Panc1 (cell line): ENCODE measurements around the gene RORC. TPM values are rescaled to one million over a fixed set of nuclear protein-coding genes. Genes with fewer than 3 reads are reported as not detected.

ENCODE experiments used
- ATAC-seq: fragments of 200-7000 bp; cut with Tn5 transposase; 2 replicates; pipeline ENCODE4 v1.9.1; 2020; ENCODE audit warnings: mild to moderate bottlenecking, moderate library complexity
- BruUV-seq: library from RNA; stranded (reverse); fragments of 400-500 nt; replicated peaks from 2 replicates; lab custom pipeline; 2021; lab: Mats Ljungman, UMichigan
- CTCF ChIA-PET: fragments of 300-600 bp; sonication (Branson Sonifier 250); formaldehyde crosslinking; loops from one replicate; lab custom pipeline; 2022; ENCODE audit warnings: antibody characterized with exemption; lab: Charles Lee
- POLR2A ChIA-PET: fragments of 300-600 bp; sonication (Branson Sonifier 250); formaldehyde crosslinking; loops from one replicate; lab custom pipeline; 2022; ENCODE audit warnings: antibody characterized with exemption; lab: Charles Lee
- DNase-seq: peaks from one replicate; pipeline ENCODE4 v3.0.0-alpha.2; 2010; ENCODE audit warnings: low read depth, low spot score
- H3K27ac ChIP-seq: 2 replicates; pipeline ENCODE4 v1.5.1; 2011; ENCODE audit warnings: mild to moderate bottlenecking, low read length, inconsistent platforms
- H3K27me3 ChIP-seq: fragments of 200-500 bp; sonication (Bioruptor generic); 2 replicates; pipeline ENCODE4 v1.6.0; 2014; ENCODE audit warnings: low read length, inconsistent platforms; ENCODE audit not compliant: control insufficient read depth, insufficient read depth
- H3K36me3 ChIP-seq: fragments of 200-500 bp; sonication (Bioruptor generic); 2 replicates; pipeline ENCODE4 v1.5.1; 2014; ENCODE audit warnings: inconsistent platforms, mild to moderate bottlenecking, low read length, moderate library complexity; ENCODE audit not compliant: control insufficient read depth, insufficient read depth
- H3K4me1 ChIP-seq: 2 replicates; pipeline ENCODE4 v1.5.1; 2011; ENCODE audit warnings: inconsistent platforms, mild to moderate bottlenecking, low read length, moderate library complexity; ENCODE audit not compliant: control insufficient read depth, insufficient read depth
- H3K4me3 ChIP-seq, 2 experiments: 2 replicates each; pipeline ENCODE4 v1.5.1; 2011 to 2012; ENCODE audit warnings: low read depth in 2 of 2, low read length in 2 of 2, mild to moderate bottlenecking in 2 of 2, inconsistent platforms in 1 of 2, moderate library complexity in 1 of 2
- H3K9me3 ChIP-seq: fragments of 200-500 bp; sonication (Bioruptor generic); 2 replicates; pipeline ENCODE4 v1.5.1; 2014; ENCODE audit warnings: low read depth, mild to moderate bottlenecking, inconsistent platforms, low read length, moderate library complexity; ENCODE audit not compliant: control insufficient read depth, insufficient read depth
- POLR2AphosphoS5 ChIP-seq: IDR thresholded peaks from 2 replicates; pipeline ENCODE4 v1.6.1; 2012; ENCODE audit warnings: mild to moderate bottlenecking, low read depth, low read length, moderate library complexity
- SIN3A ChIP-seq: IDR thresholded peaks from 2 replicates; pipeline ENCODE4 v1.6.1; 2012; ENCODE audit warnings: low read depth, mild to moderate bottlenecking, low read length, moderate library complexity, borderline replicate concordance; ENCODE audit not compliant: insufficient read depth
- TCF7L2 ChIP-seq: IDR thresholded peaks from 2 replicates; pipeline ENCODE4 v1.6.1; 2011; ENCODE audit warnings: mild to moderate bottlenecking, low read depth, low read length, inconsistent platforms
- in situ Hi-C: cut with HindIII; loops from 2 replicates; pipeline ENCODE4 v1.10.0; 2016; ENCODE audit warnings: low sequenced_read_pairs, low pct_unique_long_range_greater_than_20kb
- intact Hi-C: fragments of 100-400 bp; cut with micrococcal nuclease; formaldehyde crosslinking; loops from one replicate; pipeline ENCODE4 v1.10.0; 2022; ENCODE audit not compliant: unreplicated experiment
- total RNA-seq: library from RNA; stranded (reverse); gene quantifications from one replicate; pipeline ENCODE4 v1.2.1, GENCODE V29; 2021; ENCODE audit not compliant: unreplicated experiment
- TF ChIP-seq, protein P1 (sequence below): fragments of 450-650 bp; IDR thresholded peaks from 2 replicates; pipeline ENCODE4 v1.5.1; 2017; ENCODE audit warnings: mild to moderate bottlenecking
- TF ChIP-seq, protein P2 (sequence below), 2 experiments: IDR thresholded peaks; 2 replicates each; pipeline ENCODE4 v1.6.1; 2011 to 2012; ENCODE audit warnings: low read depth in 2 of 2, control low read depth in 1 of 2, low read length in 1 of 2, mild to moderate bottlenecking in 1 of 2, moderate library complexity in 1 of 2; ENCODE audit not compliant: insufficient read depth in 1 of 2

RORC gene
- total RNA-seq, 1 experiment from 2014 or later: not detected

DNA sequence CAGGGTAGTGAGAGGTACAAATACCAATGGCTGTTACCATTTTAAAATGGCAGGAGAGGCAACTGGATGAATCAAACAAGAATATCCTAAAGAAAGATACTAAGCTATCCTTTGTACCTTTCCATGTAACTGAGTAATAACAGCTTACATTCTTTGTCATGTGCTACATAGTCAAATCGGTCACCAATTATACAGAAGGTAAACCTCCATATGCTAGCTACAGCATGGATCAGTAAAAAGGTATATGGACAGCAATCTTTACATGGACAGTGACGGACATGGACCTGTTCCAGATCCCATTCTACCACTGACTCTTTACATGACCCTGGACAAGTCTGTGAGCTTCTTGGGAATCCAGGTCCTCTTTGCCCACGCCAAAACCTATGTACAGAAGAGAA, 54.9 kb downstream of the RORC start:
- no peak overlapping the region for H3K4me3 ChIP-seq
- DNase-seq (no peak), ATAC-seq (no peak)
- H3K27me3 ChIP-seq: no peaks in the 10 kb centered on the region
- TF ChIP-seq, protein P1, sequence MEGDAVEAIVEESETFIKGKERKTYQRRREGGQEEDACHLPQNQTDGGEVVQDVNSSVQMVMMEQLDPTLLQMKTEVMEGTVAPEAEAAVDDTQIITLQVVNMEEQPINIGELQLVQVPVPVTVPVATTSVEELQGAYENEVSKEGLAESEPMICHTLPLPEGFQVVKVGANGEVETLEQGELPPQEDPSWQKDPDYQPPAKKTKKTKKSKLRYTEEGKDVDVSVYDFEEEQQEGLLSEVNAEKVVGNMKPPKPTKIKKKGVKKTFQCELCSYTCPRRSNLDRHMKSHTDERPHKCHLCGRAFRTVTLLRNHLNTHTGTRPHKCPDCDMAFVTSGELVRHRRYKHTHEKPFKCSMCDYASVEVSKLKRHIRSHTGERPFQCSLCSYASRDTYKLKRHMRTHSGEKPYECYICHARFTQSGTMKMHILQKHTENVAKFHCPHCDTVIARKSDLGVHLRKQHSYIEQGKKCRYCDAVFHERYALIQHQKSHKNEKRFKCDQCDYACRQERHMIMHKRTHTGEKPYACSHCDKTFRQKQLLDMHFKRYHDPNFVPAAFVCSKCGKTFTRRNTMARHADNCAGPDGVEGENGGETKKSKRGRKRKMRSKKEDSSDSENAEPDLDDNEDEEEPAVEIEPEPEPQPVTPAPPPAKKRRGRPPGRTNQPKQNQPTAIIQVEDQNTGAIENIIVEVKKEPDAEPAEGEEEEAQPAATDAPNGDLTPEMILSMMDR: no peak
- TF ChIP-seq SIN3A: no peak
- no peak for TF ChIP-seq POLR2AphosphoS5
- in situ Hi-C loops: no loop called here
- no peaks in the 10 kb centered on the region for H3K4me1 ChIP-seq
- CTCF ChIA-PET: no interaction called here
- no TSS peak for BruUV-seq
- no peaks in the 10 kb centered on the region for H3K9me3 ChIP-seq
- POLR2A ChIA-PET: interaction anchor here (0.6 kb wide), 2 partner anchors 406 to 515 kb away, joined by 6 to 7 read pairs; no protein-coding TSS in a partner anchor
- intact Hi-C loops: no loop called here
- no peaks in the 10 kb centered on the region; the same call in 1 of the 2 replicates for H3K36me3 ChIP-seq
- no peak overlapping the region for H3K27ac ChIP-seq

DNA sequence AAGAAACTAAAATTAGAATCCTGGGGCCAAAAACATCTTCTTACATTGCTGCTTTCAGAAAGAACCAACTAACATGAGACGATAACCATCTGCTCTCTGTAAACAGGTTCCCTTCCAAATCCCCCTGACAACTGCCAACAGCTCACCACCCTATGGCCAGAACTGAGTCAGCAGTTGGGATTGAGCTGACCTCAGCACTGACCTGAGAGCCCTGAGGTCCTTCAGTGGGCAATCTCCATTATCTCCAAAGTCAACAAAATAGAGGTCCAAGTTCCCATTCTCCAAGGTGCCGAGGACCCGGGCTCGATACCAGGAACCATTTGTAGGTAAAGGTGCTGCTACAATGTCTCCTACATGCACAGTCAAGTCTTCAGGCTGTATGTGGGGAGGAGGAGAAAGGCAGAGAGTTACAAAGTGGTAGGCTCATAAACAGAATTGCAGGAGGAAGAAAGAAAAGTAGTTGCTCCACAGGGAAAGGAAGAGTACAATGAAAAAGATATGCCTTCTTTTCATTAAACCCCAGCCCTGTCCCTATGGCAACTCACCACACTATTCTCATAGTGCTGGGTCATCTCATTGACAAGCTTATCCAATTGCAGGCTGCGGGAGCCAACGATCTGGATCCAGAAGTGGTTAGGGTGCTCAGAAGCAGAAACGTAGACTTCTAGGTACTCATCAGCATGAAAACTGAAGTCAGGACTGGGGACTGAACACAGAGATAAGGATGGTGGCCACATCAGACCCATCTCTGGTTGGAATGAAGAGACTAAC, 55.5 kb downstream of the RORC start:
- in situ Hi-C loops (no loop called here), intact Hi-C loops (no loop called here)
- H3K9me3 ChIP-seq: no peaks in the 10 kb centered on the region
- no peaks in the 10 kb centered on the region for H3K4me1 ChIP-seq
- no peak overlapping the region for H3K27ac ChIP-seq
- H3K4me3 ChIP-seq: no peak overlapping the region
- ATAC-seq: no peak
- POLR2A ChIA-PET: no interaction called here
- H3K27me3 ChIP-seq: no peaks in the 10 kb centered on the region
- DNase-seq: no peak
- no TSS peak for BruUV-seq
- CTCF ChIA-PET: no interaction called here
- H3K36me3 ChIP-seq: no peaks in the 10 kb centered on the region
- TF ChIP-seq POLR2AphosphoS5 (no peak), TCF7L2 (no peak), SIN3A (no peak)
- TF ChIP-seq, protein P1: no peak
- TF ChIP-seq, protein P2, sequence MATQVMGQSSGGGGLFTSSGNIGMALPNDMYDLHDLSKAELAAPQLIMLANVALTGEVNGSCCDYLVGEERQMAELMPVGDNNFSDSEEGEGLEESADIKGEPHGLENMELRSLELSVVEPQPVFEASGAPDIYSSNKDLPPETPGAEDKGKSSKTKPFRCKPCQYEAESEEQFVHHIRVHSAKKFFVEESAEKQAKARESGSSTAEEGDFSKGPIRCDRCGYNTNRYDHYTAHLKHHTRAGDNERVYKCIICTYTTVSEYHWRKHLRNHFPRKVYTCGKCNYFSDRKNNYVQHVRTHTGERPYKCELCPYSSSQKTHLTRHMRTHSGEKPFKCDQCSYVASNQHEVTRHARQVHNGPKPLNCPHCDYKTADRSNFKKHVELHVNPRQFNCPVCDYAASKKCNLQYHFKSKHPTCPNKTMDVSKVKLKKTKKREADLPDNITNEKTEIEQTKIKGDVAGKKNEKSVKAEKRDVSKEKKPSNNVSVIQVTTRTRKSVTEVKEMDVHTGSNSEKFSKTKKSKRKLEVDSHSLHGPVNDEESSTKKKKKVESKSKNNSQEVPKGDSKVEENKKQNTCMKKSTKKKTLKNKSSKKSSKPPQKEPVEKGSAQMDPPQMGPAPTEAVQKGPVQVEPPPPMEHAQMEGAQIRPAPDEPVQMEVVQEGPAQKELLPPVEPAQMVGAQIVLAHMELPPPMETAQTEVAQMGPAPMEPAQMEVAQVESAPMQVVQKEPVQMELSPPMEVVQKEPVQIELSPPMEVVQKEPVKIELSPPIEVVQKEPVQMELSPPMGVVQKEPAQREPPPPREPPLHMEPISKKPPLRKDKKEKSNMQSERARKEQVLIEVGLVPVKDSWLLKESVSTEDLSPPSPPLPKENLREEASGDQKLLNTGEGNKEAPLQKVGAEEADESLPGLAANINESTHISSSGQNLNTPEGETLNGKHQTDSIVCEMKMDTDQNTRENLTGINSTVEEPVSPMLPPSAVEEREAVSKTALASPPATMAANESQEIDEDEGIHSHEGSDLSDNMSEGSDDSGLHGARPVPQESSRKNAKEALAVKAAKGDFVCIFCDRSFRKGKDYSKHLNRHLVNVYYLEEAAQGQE (IDR thresholded peaks at IDR 0.05; ENCODE audit: insufficient read depth in 1 of 2, low read depth in 2 of 2, low read length in 1 of 2): no peak
